GM12878 (cell line): ENCODE measurements around the gene CAMTA1. TPM values are rescaled to one million over a fixed set of nuclear protein-coding genes. Genes with fewer than 3 reads are reported as not detected.
A peak's percentile ranks its signal among the peaks of the same experiment; 100 is the strongest.

ENCODE experiments used
- ATAC-seq: fragments of 200-7000 bp; cut with Tn5 transposase; 3 replicates; pipeline ENCODE4 v1.9.1; 2020; ENCODE audit warnings: mild to moderate bottlenecking, moderate library complexity
- BruUV-seq: library from RNA; stranded (reverse); fragments of 400-500 nt; replicated peaks from 2 replicates; lab custom pipeline; 2021; lab: Mats Ljungman, UMichigan
- CTCF ChIA-PET: fragments of 300-600 bp; sonication (Branson Sonifier 250); formaldehyde crosslinking; extraction: SDS; loops from one replicate; lab custom pipeline; 2021; ENCODE audit warnings: inconsistent platforms; lab: Yijun Ruan, JAX
- POLR2A ChIA-PET: fragments of 350-600 bp; formaldehyde crosslinking; extraction: SDS; loops from one replicate; lab custom pipeline; 2021; ENCODE audit warnings: inconsistent platforms; lab: Charles Lee
- RAD21 ChIA-PET: fragments of 300-600 bp; sonication (Branson Sonifier 250); formaldehyde crosslinking; loops from one replicate; lab custom pipeline; 2023; ENCODE audit warnings: antibody characterized with exemption; ENCODE audit not compliant: unreplicated experiment; lab: Charles Lee
- SMC1A ChIA-PET: fragments of 300-600 bp; sonication (Branson Sonifier 250); formaldehyde crosslinking; loops from one replicate; lab custom pipeline; 2023; ENCODE audit not compliant: unreplicated experiment, uncharacterized antibody; lab: Charles Lee
- DNase-seq: peaks from one replicate; pipeline ENCODE4 v3.0.0-alpha.2; 2011; ENCODE audit warnings: low read depth, low spot score
- FAIRE-seq: peaks from 3 replicates; lab custom pipeline; 2011; peaks lifted over from hg19 to GRCh38; lab: Jason Lieb, UNC
- H2AFZ ChIP-seq: 2 replicates; pipeline ENCODE4 v1.6.0; 2011; ENCODE audit warnings: low read depth, low read length, control low read depth; ENCODE audit not compliant: control insufficient read depth
- H3K27ac ChIP-seq: 2 replicates; pipeline ENCODE4 v1.5.1; 2011; ENCODE audit warnings: control low read depth; ENCODE audit not compliant: control insufficient read depth, insufficient read depth
- H3K27me3 ChIP-seq, 2 experiments: replicated peaks in 1 of 2; 2 replicates each; pipeline versions ENCODE4 v1.6.0 to v1.6.1; 2011; ENCODE audit warnings: low read length in 1 of 2; ENCODE audit not compliant: control insufficient read depth in 2 of 2, insufficient read depth in 2 of 2
- H3K36me3 ChIP-seq, 2 experiments: 2 replicates each; pipeline ENCODE4 v1.5.1; 2011; ENCODE audit warnings: low read length in 1 of 2; ENCODE audit not compliant: control insufficient read depth in 2 of 2, insufficient read depth in 2 of 2
- H3K4me1 ChIP-seq: 2 replicates; pipeline ENCODE4 v1.6.1; 2011; ENCODE audit warnings: mild to moderate bottlenecking, low read length, moderate library complexity, mixed read lengths; ENCODE audit not compliant: control insufficient read depth, insufficient read depth
- H3K4me2 ChIP-seq: 2 replicates; pipeline ENCODE4 v1.6.0; 2011; ENCODE audit warnings: control low read depth; ENCODE audit not compliant: control insufficient read depth, insufficient read depth
- H3K4me3 ChIP-seq: fragments of 200-600 bp; sonication (generic); 2 replicates; pipeline ENCODE4 v1.5.1; 2016
- H3K79me2 ChIP-seq: 2 replicates; pipeline ENCODE4 v1.6.0; 2011; ENCODE audit warnings: low read length; ENCODE audit not compliant: control insufficient read depth, insufficient read depth
- H3K9ac ChIP-seq: 2 replicates; pipeline ENCODE4 v1.8.0; 2011; ENCODE audit warnings: low read length, control low read depth, mixed read lengths; ENCODE audit not compliant: control insufficient read depth, insufficient read depth
- H3K9me3 ChIP-seq: replicated peaks from 3 replicates; pipeline ENCODE4 v1.5.1; 2011; ENCODE audit warnings: mild to moderate bottlenecking, low read length; ENCODE audit not compliant: control insufficient read depth, insufficient read depth
- H4K20me1 ChIP-seq: 2 replicates; pipeline ENCODE4 v1.6.0; 2011; ENCODE audit not compliant: control insufficient read depth, insufficient read depth
- CEBPB ChIP-seq, 2 experiments: fragments of 150-350 bp in 1 of 2; IDR thresholded peaks; 2 replicates each; pipeline ENCODE4 v1.6.1; 2012 to 2014; ENCODE audit warnings: low read depth in 2 of 2, low read length in 2 of 2, borderline replicate concordance in 1 of 2, inconsistent platforms in 1 of 2
- MEF2A ChIP-seq: IDR thresholded peaks from 2 replicates; pipeline ENCODE4 v1.6.1; 2011; ENCODE audit warnings: low read depth, mild to moderate bottlenecking, low read length, moderate library complexity; ENCODE audit not compliant: insufficient read depth
- NFYA ChIP-seq: IDR thresholded peaks from 2 replicates; pipeline ENCODE4 v1.6.1; 2011; ENCODE audit warnings: low read depth, mild to moderate bottlenecking, low read length, improper control_type of control experiment, borderline replicate concordance
- NR2F1 ChIP-seq: fragments of 450-650 bp; conservative IDR thresholded peaks from 2 replicates; pipeline ENCODE4 v1.6.1; 2017; ENCODE audit warnings: mild to moderate bottlenecking
- PKNOX1 ChIP-seq: fragments of 450-650 bp; IDR thresholded peaks from 2 replicates; pipeline ENCODE4 v1.6.1; 2016; ENCODE audit warnings: mild to moderate bottlenecking
- SUPT20H ChIP-seq: IDR thresholded peaks from 2 replicates; pipeline ENCODE4 v1.6.1; 2011; ENCODE audit warnings: low read depth, mild to moderate bottlenecking, low read length, moderate library complexity, borderline replicate concordance; ENCODE audit not compliant: control insufficient read depth
- TCF12 ChIP-seq: IDR thresholded peaks from 2 replicates; pipeline ENCODE4 v1.6.1; 2011; ENCODE audit warnings: low read depth, mild to moderate bottlenecking, low read length
- ZBTB40 ChIP-seq: fragments of 450-650 bp; IDR thresholded peaks from 2 replicates; pipeline ENCODE4 v1.6.1; 2016; ENCODE audit warnings: mild to moderate bottlenecking, moderate library complexity, borderline replicate concordance
- WGBS: methylation state at CpG from one replicate; pipeline ENCODE4 v1.1.6; 2016; ENCODE audit warnings: low lambda C conversion rate; ENCODE audit not compliant: insufficient replicate concordance, insufficient coverage; ENCODE audit errors: missing lambda C conversion rate; 5-methylcytosine and 5-hydroxymethylcytosine counted together
- in situ Hi-C: fragments of 300-500 bp; cut with MboI; formaldehyde crosslinking; loops from 9 replicates; pipeline ENCODE4 v1.14.3; 2018; ENCODE audit warnings: mixed read lengths
- intact Hi-C: fragments of 100-400 bp; cut with micrococcal nuclease; formaldehyde crosslinking; loops from one replicate; pipeline ENCODE4 v1.14.2; 2022; ENCODE audit not compliant: unreplicated experiment
- polyA plus RNA-seq, 11 experiments: library from polyadenylated mRNA; depleted of rRNA in 4 of 11; unstranded in 6 of 11; stranded (reverse) in 5 of 11; fragments of >200 nt; fragmentation: Nextera tagmentation in 4 of 11; fragmentation: Illumina TruSeq in 1 of 11; extraction: Ambion mirVana in 4 of 11; extraction: Trizol in 1 of 11; gene quantifications; 1 replicate in 1 of 11; 2 replicates in 10 of 11; pipeline versions ENCODE4 v1.2.1 to v1.2.3, GENCODE V29; 2011 to 2016; ENCODE audit warnings: inconsistent platforms in 2 of 11, missing spikeins in 2 of 11, low read depth in 1 of 11
- total RNA-seq, 4 experiments: library from RNA; depleted of rRNA in 3 of 4; stranded (reverse); fragments of >200 nt in 3 of 4; fragmentation: Illumina TruSeq in 1 of 4; extraction: Trizol in 1 of 4; gene quantifications; 2 replicates each; pipeline versions ENCODE4 v1.2.1 to v1.2.3, GENCODE V29; 2013 to 2021

The CAMTA1 gene
- total and polyA plus RNA-seq, 10 of the 15 experiments (the other 5 are each of a cell fraction or from before 2014, with no cell fraction given): 37.7 to 148 (median 76.4) TPM

GRCh38 chr1:6777813-6778212 lies 7.4 kb upstream of the CAMTA1 start:
- POLR2A ChIA-PET: no interaction called here
- FAIRE-seq (no peak), DNase-seq (no peak), ATAC-seq (peak; percentile 55)
- no peak overlapping the region for H3K9ac ChIP-seq
- H4K20me1 ChIP-seq: no peaks in the 10 kb centered on the region
- 23% methylated on average over 7 of the region's 7 CpGs for WGBS
- H3K4me1 ChIP-seq: peaks cover 28% of the 10 kb centered on the region
- no peak overlapping the region for H2AFZ ChIP-seq
- H3K4me2 ChIP-seq: peak overlapping the region; percentile 45
- intact Hi-C loops (no loop called here), in situ Hi-C loops (no loop called here)
- H3K9me3 ChIP-seq: peaks cover 7% of the 10 kb centered on the region; the same call in 2 of the 3 replicates
- BruUV-seq: no TSS peak
- H3K36me3 ChIP-seq: no peaks in the 10 kb centered on the region
- H3K4me3 ChIP-seq: no peak overlapping the region
- TF ChIP-seq NR2F1: no peak
- TF ChIP-seq MEF2A: no peak
- TF ChIP-seq ZBTB40: no peak
- no peak for TF ChIP-seq NFYA
- TF ChIP-seq SUPT20H: no peak
- no peak for TF ChIP-seq PKNOX1
- no peak for TF ChIP-seq CEBPB (IDR thresholded peaks at IDR 0.05; ENCODE audit: borderline replicate concordance in 1 of 2, low read depth in 2 of 2, low read length in 2 of 2)
- TF ChIP-seq TCF12: no peak
- H3K27me3 ChIP-seq: no peaks in the 10 kb centered on the region
- CTCF ChIA-PET: interaction anchor here (0.8 to 1.5 kb wide), 2 partner anchors 51 to 77 kb away, joined by 4 to 5 read pairs; partner anchors contain the start of gene DNAJC11
- SMC1A ChIA-PET: no interaction called here
- peak overlapping the region; percentile 36; the same call in 1 of the 2 replicates for H3K27ac ChIP-seq
- H3K79me2 ChIP-seq: no peaks in the 10 kb centered on the region
- RAD21 ChIA-PET: no interaction called here
